Uterus (tissue), 2 donors: ENCODE measurements around the gene SYNE1.

Experiments
- CTCF ChIP-seq, 4 experiments: fragments of 200-600 bp in 2 of 4; fragments of 450-650 bp in 2 of 4; sonication (generic) in 2 of 4; IDR thresholded peaks; one replicate each; pipeline ENCODE4 v1.5.1; 2016 to 2019; ENCODE audit warnings: antibody characterized with exemption in 4 of 4, mild to moderate bottlenecking in 2 of 4, moderate library complexity in 1 of 4
- POLR2A ChIP-seq, 2 donors: fragments of 450-650 bp; IDR thresholded peaks; one replicate each; pipeline ENCODE4 v1.6.1; 2016; ENCODE audit warnings: antibody characterized with exemption in 2 of 2, mild to moderate bottlenecking in 1 of 2, moderate library complexity in 1 of 2

DNA sequence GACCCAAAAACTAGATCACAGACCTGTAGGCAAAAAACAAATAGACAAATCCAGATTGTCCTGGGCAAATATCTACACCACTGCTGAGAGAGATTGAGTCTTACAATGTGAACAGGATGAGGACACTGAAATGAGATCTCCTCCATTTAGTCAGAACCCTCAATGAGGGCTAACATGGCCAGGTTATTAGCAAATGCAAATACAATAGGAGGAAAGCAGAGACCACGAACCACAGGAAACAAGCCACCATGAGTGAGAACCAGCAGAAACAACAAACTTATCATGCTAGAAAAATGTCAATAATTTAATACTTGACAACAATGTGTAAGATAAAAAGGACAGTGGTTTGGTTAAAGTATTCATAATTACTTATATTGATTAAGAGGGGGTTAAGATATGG lies 162.8 kb downstream of the SYNE1 start:
- no peak for TF ChIP-seq CTCF (IDR thresholded peaks at IDR 0.05)
- TF ChIP-seq POLR2A (IDR thresholded peaks at IDR 0.05): no peak
